Mammary epithelial cell (primary cell): Measurements from ENCODE around the gene PPP1R13L.
"Not testable (repeated sequence)": the region's sequence is repeated elsewhere in the genome, so short reads cannot be mapped to it uniquely, and the experiment has no call there.

Experiments used
- EZH2 ChIP-seq: IDR thresholded peaks from 2 replicates; pipeline ENCODE4 v1.6.1; 2012; ENCODE audit warnings: low read length, inconsistent platforms, borderline replicate concordance
- TF ChIP-seq, protein P1 (sequence below), 2 donors: IDR thresholded peaks in 1 of 2; conservative IDR thresholded peaks in 1 of 2; 2 replicates each; pipeline ENCODE4 v1.5.1; 2011 to 2012; ENCODE audit warnings: inconsistent platforms in 2 of 2, low read length in 2 of 2, mild to moderate bottlenecking in 2 of 2, control low read depth in 1 of 2, low read depth in 1 of 2; ENCODE audit not compliant: insufficient read depth in 1 of 2; ENCODE audit errors: extremely low read depth in 1 of 2

- TF ChIP-seq, protein P1, sequence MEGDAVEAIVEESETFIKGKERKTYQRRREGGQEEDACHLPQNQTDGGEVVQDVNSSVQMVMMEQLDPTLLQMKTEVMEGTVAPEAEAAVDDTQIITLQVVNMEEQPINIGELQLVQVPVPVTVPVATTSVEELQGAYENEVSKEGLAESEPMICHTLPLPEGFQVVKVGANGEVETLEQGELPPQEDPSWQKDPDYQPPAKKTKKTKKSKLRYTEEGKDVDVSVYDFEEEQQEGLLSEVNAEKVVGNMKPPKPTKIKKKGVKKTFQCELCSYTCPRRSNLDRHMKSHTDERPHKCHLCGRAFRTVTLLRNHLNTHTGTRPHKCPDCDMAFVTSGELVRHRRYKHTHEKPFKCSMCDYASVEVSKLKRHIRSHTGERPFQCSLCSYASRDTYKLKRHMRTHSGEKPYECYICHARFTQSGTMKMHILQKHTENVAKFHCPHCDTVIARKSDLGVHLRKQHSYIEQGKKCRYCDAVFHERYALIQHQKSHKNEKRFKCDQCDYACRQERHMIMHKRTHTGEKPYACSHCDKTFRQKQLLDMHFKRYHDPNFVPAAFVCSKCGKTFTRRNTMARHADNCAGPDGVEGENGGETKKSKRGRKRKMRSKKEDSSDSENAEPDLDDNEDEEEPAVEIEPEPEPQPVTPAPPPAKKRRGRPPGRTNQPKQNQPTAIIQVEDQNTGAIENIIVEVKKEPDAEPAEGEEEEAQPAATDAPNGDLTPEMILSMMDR (conservative IDR thresholded peaks at IDR 0.05 in 1 of 2, IDR thresholded peaks at IDR 0.05 in 1 of 2; ENCODE audit: extremely low read depth in 1 of 2, insufficient read depth in 1 of 2, low read depth in 1 of 2, low read length in 2 of 2): not testable (repeated sequence)
- TF ChIP-seq EZH2: not testable (repeated sequence)
These were observed 26.1 kb upstream of the PPP1R13L start for GRCh38 chr19:45431008-45431407.
